GM18870 (cell line): ENCODE results near the gene CBLIF.
"Not testable (repeated sequence)": the region's sequence is repeated elsewhere in the genome, so short reads cannot be mapped to it uniquely, and the experiment has no call there.

ENCODE experiments used
- ATAC-seq: cut with Tn5 transposase; IDR thresholded peaks from one replicate; pipeline ENCODE4 v1.9.1; 2021; ENCODE audit warnings: moderate library complexity; ENCODE audit not compliant: unreplicated experiment

The CBLIF gene

DNA sequence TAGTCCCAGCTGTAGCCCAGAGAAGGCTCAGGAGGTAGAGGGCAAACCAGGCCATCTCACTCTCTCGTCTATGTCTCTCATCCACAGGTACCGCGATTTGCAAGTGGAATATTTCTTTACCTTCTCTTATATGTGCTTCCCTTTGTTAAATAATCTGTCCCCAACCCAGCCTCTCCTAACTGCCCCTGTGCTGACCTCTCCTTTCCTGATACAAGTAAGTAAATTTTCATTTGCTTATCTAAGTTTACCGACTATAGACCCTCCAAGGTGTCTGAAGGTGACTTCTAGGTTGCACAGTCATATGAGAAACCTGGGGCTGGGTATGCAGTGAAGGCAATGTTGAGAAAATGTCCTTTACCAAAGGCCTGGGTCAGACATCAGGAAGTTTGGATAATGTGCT is at the start of gene CBLIF:
CBLIF (minus strand) TSS at position 101 of the 400 bp plus-strand sequence; CDS start at position 55, 46 bp downstream.
- ATAC-seq = no peak

DNA sequence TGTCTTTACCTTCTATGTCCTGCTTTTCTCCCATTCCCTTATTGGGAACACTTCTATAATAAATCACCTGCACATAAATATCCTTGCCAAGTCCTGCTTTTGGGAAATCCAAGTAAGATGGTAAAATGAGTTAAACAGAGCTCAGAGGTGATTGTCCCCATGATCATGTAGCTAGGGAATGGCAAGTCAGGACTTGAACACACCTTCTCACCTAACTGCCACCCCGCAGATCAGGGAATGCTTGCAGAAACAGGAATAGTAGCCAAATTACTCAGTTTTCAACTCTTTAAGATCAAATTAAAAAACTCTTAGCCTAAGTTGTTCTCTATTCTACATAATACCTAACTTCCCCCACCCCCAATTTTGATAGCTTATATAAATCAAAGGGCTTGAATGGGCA is 49.3 kb upstream of the CBLIF start:
- no peak for ATAC-seq

GRCh38 chr11:59891781-59892181 is 46.5 kb upstream of the CBLIF start:
- no peak for ATAC-seq

- not testable (repeated sequence) for ATAC-seq
Observed at GRCh38 chr11:59887156-59887555, 41.9 kb upstream of the CBLIF start.

DNA sequence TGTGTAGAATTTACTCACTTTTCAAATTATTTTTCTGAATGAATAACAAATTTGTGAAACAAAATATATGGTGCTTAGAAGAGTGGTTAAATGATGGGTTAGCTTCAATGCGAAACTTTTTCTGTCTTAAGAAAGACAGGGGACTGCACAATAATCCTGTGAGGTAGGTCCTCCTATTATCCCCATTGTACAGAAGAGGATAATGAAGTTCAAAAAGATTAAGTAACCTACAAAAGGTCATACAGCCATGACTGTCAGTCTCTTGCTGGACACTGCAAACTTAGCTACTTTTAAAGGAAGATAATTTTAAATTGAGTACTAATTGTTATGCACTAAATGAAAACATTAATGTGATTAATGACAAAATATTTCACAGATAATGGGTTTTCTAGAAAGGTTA is 38.3 kb upstream of the CBLIF start:
- no peak for ATAC-seq

- no peak for ATAC-seq
Observed at GRCh38 chr11:59879567-59879966, 34.3 kb upstream of the CBLIF start.

DNA sequence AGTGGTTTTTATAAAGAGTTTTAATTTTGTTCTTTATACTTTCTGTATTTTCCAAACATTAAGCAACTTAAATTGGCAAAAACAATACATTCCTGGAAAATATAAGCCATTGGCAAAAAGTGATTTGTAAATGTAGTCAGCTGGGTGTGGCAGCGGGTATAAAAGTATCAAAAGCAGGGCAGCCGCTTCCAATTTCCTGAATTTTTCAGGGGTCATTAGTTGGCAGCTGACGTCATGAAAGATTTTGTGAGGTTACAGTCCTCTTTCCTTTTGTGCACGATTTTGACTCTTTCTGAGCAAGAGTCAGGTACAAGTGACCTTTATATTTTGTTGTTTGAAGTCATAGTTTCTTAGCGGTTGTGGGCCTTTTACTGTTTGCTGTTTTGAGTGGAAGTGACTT is 33.3 kb upstream of the CBLIF start, which contains the start of gene OOSP3:
OOSP3 (plus strand) TSS at position 208 of the 400 bp plus-strand sequence; CDS start at position 235, 27 bp downstream.
- no peak for ATAC-seq

GRCh38 chr11:59877784-59878183 is 32.5 kb upstream of the CBLIF start:
- no peak for ATAC-seq

DNA sequence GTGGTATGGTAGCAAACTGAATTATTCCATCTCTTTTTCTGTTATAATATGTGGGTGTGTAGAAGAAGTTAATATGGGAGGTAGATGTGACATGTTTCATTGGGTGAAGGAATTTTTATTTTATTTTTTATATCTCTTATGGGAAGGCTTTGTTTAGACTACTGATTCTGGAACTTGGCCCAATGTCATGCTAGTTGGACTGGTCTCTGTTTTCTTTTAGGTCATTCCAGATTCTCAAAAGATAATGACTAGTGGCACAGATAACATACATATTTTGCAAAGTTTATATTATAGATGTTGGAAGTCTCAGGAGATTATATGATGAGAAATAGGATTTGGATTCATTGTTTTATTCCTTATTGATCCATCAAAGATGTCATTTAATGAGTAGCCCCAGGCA is 32.0 kb upstream of the CBLIF start:
- ATAC-seq = no peak

GRCh38 chr11:59875856-59876519 is 30.7 kb upstream of the CBLIF start:
- no peak for ATAC-seq

GRCh38 chr11:59872076-59872475 is 26.8 kb upstream of the CBLIF start:
- no peak for ATAC-seq

GRCh38 chr11:59867946-59868345 is 22.6 kb upstream of the CBLIF start:
- ATAC-seq = no peak

DNA sequence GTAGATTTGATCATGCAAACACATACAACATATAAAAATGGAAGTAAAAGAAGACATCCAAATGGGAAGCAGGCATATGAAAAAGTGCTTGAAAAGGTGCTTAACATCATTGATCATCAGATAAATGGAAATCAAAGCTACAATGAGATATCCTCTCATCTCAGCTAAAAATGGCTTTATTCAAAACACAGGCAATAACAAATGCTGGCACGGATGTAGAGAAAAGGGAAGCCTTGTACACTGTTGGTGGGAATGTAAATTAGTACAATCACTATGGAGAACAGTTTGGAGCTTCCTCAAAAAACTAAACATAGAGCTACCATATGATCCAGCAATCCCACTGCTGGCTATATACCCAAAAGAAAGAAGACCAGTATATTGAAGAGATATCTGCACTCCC is 21.5 kb upstream of the CBLIF start:
- no peak for ATAC-seq

- no peak for ATAC-seq
Observed at GRCh38 chr11:59866397-59866796, 21.1 kb upstream of the CBLIF start, which contains the start of gene TCN1. TSS of gene TCN1 (minus strand) at chr11:59866487. CDS start at chr11:59866470, 17 bp downstream.

GRCh38 chr11:59865031-59865430 is 19.7 kb upstream of the CBLIF start:
- no peak for ATAC-seq

DNA sequence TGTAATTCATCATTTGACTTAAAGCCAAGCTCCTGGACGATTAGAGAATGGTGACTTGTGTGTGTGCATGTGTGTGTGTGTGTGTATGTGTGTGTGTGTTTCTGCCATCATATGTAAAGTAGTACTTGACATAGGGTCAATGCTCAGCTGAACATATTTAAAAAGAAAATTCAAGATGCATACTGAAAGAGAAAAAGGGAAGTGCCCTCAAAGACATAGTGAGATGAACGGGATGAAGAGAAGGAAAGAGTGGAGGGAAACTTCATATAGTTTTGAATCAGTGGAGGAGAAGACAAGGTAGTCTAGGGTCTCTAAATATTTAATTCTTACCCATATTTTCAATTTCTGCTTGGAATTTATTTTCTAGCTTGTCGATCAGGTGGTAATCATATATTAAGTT is 17.0 kb upstream of the CBLIF start:
- ATAC-seq = no peak

GRCh38 chr11:59859673-59860072 is 14.4 kb upstream of the CBLIF start:
- ATAC-seq = no peak

DNA sequence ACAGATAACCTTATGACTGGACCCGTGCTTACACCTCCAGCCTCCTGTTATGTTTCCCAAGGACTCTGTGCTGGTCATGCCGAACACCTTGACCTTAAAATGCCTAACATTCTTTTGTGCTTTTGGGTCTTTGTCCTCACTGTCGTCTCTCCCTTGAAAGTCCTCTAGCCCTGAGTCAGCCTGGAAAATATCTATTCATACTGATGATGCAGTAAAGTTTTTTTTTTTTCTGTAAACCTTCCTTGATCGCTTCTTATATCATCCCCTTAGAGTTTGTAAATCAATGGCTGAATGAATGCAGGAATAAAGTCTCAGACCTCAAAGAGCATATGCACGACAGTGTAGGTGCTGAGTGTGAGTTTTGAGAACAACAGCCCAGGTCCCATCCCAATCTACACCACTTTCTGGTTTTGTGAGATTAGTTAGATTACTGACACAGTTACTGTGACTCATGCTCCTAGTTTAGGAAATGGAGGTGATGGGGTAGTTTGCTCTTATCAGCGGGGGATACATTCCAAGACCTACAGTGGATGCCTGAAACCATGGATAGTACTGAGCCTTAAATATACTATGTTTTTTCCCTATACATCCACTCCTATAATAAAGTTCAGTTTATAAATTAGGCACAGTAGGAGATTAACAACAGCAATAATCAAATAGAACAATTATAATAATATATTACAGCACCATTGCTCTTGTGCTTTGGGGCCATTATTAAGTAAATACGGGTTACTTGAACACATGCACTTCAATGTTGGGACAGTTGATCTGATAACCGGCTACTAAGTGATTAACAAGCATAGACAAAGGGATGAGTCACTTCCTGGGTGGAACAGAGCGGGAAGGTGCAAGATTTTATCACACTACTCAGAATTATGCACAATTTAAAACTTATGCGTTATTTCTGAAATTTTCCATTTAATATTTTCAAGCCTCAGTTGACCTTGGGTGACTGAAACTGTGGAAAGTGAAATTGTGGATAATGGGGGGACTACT is 12.4 kb upstream of the CBLIF start:
- no peak for ATAC-seq

- ATAC-seq = no peak
Observed at GRCh38 chr11:59854871-59855270, 9.6 kb upstream of the CBLIF start.

- not testable (repeated sequence) for ATAC-seq
Observed at GRCh38 chr11:59851416-59851815, 6.1 kb upstream of the CBLIF start.

- ATAC-seq = not testable (repeated sequence)
Observed at GRCh38 chr11:59849551-59849950, 4.3 kb upstream of the CBLIF start.

GRCh38 chr11:59849129-59849528 is 3.8 kb upstream of the CBLIF start:
- peak; percentile 67 for ATAC-seq
